Measurements from ENCODE around the gene FAHD1. TPM values are rescaled to one million over a fixed set of nuclear protein-coding genes. Genes with fewer than 3 reads are reported as not detected.

The FAHD1 gene
- total and polyA plus RNA-seq, 4 donors, result 42.7 to 84.2 (median 61.4) TPM

DNA sequence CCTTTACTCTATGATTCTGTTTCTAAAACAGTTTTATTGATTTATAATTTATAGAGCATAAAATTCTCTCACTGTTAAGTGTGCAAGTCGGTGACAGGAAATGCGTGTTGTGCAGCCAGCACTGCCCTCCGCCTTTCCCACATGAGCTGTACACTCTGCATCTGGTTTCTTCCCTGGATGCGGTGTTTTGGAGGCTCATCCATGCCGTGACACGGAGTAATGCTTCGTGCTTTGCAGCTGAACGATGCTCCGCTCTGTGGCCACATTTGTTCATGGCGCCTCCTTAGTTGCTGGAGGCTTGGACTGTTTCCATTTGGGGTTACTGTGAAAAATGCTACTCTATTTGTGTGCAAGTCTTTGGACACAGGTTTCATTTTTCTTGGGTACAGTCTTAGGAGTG lies 26.3 kb upstream of the FAHD1 start:
- no peak for DNase-seq (ENCODE audit: low spot score)
- TF ChIP-seq FOXA1 (IDR thresholded peaks at IDR 0.05), result no peak
- TF ChIP-seq JUND (IDR thresholded peaks at IDR 0.05), result no peak
- TF ChIP-seq FOXA2 (IDR thresholded peaks at IDR 0.05), result no peak
- TF ChIP-seq HNF4A (conservative IDR thresholded peaks at IDR 0.05), result no peak
- H3K9ac ChIP-seq (ENCODE audit: low read depth in 1 of 2, low read length in 2 of 2), result no peak overlapping the region
- H3K4me3 ChIP-seq (ENCODE audit: low read depth in 1 of 3, low read length in 3 of 3), result no peak overlapping the region
- 84% methylated on average over 10 of the region's 10 CpGs for WGBS
- no peaks in the 10 kb centered on the region for H3K27me3 ChIP-seq (ENCODE audit: control insufficient read depth in 4 of 4, insufficient read depth in 4 of 4, low read length in 3 of 4)
- no peak overlapping the region for H3K27ac ChIP-seq (ENCODE audit: low read depth in 1 of 2, low read length in 2 of 2)
- H3K36me3 ChIP-seq (ENCODE audit: control insufficient read depth in 4 of 4, insufficient read depth in 3 of 4, low read depth in 1 of 4, low read length in 3 of 4), result peaks cover 0 to 6% (median under 1%) of the 10 kb centered on the region in 4 donors
- no peaks in the 10 kb centered on the region for H3K4me1 ChIP-seq (ENCODE audit: control insufficient read depth in 4 of 4, insufficient read depth in 4 of 4, low read length in 3 of 4)
- no peaks in the 10 kb centered on the region for H3K9me3 ChIP-seq (ENCODE audit: control insufficient read depth in 4 of 4, low read length in 3 of 4)

DNA sequence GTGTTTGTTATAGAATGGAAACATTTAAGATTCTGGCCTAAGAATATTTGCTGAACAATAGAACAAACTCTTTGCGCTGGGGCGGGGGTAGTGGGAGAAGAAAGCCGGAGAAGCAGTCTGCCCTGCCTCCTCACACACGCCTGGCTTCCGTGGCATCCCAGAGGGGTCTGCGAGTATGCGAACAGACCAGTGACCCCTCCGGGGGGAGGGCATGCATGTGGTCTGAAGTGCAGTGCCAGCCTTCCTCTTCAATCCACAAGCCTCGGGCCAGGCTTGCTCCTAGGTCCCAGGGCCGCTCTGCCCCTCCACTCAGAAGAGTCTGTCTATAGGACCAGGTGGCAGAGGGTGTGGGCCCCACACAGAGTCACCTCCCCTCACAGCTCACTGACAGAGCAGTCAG lies 19.4 kb upstream of the FAHD1 start:
- Histone ChIP-seq H3K9me3 (ENCODE audit: control insufficient read depth in 4 of 4, low read length in 3 of 4) (no peaks in the 10 kb centered on the region), H3K4me1 (ENCODE audit: control insufficient read depth in 4 of 4, insufficient read depth in 4 of 4, low read length in 3 of 4) (peaks cover 0 to 4% (median 1%) of the 10 kb centered on the region in 4 donors), H3K36me3 (ENCODE audit: control insufficient read depth in 4 of 4, insufficient read depth in 3 of 4, low read depth in 1 of 4, low read length in 3 of 4) (peaks cover 13 to 24% (median 23%) of the 10 kb centered on the region in 4 donors), H3K27me3 (ENCODE audit: control insufficient read depth in 4 of 4, insufficient read depth in 4 of 4, low read length in 3 of 4) (no peaks in the 10 kb centered on the region), H3K9ac (ENCODE audit: low read depth in 1 of 2, low read length in 2 of 2) (no peak overlapping the region), H3K4me3 (ENCODE audit: low read depth in 1 of 3, low read length in 3 of 3) (no peak overlapping the region), H3K27ac (ENCODE audit: low read depth in 1 of 2, low read length in 2 of 2) (no peak overlapping the region)
- DNase-seq (ENCODE audit: low spot score), result no peak
- WGBS, result 88% methylated on average over 10 of the region's 10 CpGs
- no peak for TF ChIP-seq GABPA (IDR thresholded peaks at IDR 0.05 in 1 of 2, conservative IDR thresholded peaks at IDR 0.05 in 1 of 2)
- no peak for TF ChIP-seq YY1 (IDR thresholded peaks at IDR 0.05)
- no peak for TF ChIP-seq NR2F2 (IDR thresholded peaks at IDR 0.05)
- TF ChIP-seq TAF1 (conservative IDR thresholded peaks at IDR 0.05), result no peak
- TF ChIP-seq HNF4G (IDR thresholded peaks at IDR 0.05), result no peak
- no peak for TF ChIP-seq EGR1 (IDR thresholded peaks at IDR 0.05; ENCODE audit: low read depth in 2 of 2)
- TF ChIP-seq RXRA (IDR thresholded peaks at IDR 0.05), result no peak
- TF ChIP-seq JUND (IDR thresholded peaks at IDR 0.05), result no peak
- TF ChIP-seq, protein P1, sequence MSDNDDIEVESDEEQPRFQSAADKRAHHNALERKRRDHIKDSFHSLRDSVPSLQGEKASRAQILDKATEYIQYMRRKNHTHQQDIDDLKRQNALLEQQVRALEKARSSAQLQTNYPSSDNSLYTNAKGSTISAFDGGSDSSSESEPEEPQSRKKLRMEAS (IDR thresholded peaks at IDR 0.05), result no peak
- TF ChIP-seq, protein P2, sequence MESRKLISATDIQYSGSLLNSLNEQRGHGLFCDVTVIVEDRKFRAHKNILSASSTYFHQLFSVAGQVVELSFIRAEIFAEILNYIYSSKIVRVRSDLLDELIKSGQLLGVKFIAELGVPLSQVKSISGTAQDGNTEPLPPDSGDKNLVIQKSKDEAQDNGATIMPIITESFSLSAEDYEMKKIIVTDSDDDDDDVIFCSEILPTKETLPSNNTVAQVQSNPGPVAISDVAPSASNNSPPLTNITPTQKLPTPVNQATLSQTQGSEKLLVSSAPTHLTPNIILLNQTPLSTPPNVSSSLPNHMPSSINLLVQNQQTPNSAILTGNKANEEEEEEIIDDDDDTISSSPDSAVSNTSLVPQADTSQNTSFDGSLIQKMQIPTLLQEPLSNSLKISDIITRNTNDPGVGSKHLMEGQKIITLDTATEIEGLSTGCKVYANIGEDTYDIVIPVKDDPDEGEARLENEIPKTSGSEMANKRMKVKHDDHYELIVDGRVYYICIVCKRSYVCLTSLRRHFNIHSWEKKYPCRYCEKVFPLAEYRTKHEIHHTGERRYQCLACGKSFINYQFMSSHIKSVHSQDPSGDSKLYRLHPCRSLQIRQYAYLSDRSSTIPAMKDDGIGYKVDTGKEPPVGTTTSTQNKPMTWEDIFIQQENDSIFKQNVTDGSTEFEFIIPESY (IDR thresholded peaks at IDR 0.05), result no peak
- TF ChIP-seq FOXA2 (IDR thresholded peaks at IDR 0.05), result no peak
- TF ChIP-seq, protein P3, sequence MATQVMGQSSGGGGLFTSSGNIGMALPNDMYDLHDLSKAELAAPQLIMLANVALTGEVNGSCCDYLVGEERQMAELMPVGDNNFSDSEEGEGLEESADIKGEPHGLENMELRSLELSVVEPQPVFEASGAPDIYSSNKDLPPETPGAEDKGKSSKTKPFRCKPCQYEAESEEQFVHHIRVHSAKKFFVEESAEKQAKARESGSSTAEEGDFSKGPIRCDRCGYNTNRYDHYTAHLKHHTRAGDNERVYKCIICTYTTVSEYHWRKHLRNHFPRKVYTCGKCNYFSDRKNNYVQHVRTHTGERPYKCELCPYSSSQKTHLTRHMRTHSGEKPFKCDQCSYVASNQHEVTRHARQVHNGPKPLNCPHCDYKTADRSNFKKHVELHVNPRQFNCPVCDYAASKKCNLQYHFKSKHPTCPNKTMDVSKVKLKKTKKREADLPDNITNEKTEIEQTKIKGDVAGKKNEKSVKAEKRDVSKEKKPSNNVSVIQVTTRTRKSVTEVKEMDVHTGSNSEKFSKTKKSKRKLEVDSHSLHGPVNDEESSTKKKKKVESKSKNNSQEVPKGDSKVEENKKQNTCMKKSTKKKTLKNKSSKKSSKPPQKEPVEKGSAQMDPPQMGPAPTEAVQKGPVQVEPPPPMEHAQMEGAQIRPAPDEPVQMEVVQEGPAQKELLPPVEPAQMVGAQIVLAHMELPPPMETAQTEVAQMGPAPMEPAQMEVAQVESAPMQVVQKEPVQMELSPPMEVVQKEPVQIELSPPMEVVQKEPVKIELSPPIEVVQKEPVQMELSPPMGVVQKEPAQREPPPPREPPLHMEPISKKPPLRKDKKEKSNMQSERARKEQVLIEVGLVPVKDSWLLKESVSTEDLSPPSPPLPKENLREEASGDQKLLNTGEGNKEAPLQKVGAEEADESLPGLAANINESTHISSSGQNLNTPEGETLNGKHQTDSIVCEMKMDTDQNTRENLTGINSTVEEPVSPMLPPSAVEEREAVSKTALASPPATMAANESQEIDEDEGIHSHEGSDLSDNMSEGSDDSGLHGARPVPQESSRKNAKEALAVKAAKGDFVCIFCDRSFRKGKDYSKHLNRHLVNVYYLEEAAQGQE (IDR thresholded peaks at IDR 0.05), result no peak
- no peak for TF ChIP-seq RAD21 (IDR thresholded peaks at IDR 0.05)
- TF ChIP-seq, protein P4, sequence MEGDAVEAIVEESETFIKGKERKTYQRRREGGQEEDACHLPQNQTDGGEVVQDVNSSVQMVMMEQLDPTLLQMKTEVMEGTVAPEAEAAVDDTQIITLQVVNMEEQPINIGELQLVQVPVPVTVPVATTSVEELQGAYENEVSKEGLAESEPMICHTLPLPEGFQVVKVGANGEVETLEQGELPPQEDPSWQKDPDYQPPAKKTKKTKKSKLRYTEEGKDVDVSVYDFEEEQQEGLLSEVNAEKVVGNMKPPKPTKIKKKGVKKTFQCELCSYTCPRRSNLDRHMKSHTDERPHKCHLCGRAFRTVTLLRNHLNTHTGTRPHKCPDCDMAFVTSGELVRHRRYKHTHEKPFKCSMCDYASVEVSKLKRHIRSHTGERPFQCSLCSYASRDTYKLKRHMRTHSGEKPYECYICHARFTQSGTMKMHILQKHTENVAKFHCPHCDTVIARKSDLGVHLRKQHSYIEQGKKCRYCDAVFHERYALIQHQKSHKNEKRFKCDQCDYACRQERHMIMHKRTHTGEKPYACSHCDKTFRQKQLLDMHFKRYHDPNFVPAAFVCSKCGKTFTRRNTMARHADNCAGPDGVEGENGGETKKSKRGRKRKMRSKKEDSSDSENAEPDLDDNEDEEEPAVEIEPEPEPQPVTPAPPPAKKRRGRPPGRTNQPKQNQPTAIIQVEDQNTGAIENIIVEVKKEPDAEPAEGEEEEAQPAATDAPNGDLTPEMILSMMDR (IDR thresholded peaks at IDR 0.05; ENCODE audit: low read depth, low read length, missing input control), result no peak
- TF ChIP-seq HNF4A (conservative IDR thresholded peaks at IDR 0.05), result no peak

Measured in liver (tissue), 9 donors.